HG02623 (cell line): ENCODE measurements around the gene PLA2G4E.

Experiments
- ATAC-seq: cut with Tn5 transposase; IDR thresholded peaks from one replicate; pipeline ENCODE4 v1.9.1; 2021; ENCODE audit warnings: moderate library complexity; ENCODE audit not compliant: unreplicated experiment

PLA2G4E gene

GRCh38 chr15:42056934-42057798 lies 36.3 kb upstream of the PLA2G4E start:
- ATAC-seq, result no peak

- ATAC-seq, result no peak
These were observed 33.1 kb upstream of the PLA2G4E start for GRCh38 chr15:42053914-42054313.

- no peak for ATAC-seq
These were observed 32.2 kb upstream of the PLA2G4E start for GRCh38 chr15:42053010-42053409.

DNA sequence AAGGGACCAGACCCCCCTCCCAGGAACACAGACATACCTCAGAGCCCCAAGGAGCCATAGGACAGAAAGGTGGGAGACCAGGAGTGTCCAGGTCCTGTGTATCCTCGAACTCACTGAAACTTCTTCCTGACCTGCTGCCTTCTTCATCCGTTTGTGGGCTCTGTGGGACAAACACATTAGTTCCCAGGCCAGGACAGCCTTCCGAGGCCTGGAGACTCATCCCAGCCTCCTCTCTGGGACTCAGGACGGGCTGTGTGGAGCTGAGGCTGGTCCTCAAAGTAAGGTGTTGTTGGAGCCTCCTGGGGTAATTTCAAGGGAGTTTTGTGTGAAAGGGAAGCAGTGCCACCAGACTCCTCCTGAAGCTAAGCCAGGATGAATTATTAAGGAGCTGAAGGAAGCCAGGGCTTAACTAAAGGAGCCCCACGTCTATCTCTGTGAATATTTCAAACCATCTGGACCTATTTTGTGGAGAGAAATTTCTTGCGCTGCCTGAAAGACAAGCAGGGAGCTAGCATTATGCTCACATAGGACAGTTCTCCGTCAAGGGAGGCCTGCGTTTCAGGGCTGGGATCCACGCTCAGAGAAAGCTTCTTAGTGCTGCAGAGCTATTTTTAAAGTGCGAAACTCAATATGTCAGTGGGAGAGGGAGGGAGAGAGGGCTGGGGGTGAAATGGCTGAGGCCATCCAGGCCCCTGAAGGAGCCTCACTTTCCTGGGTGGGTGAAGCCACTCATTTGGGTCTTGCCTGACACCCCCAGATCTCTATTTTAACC lies 29.8 kb upstream of the PLA2G4E start:
- no peak for ATAC-seq

GRCh38 chr15:42048821-42049200 lies 28.0 kb upstream of the PLA2G4E start:
- ATAC-seq, result no peak

GRCh38 chr15:42048080-42048820 lies 27.4 kb upstream of the PLA2G4E start:
- ATAC-seq, result no peak

DNA sequence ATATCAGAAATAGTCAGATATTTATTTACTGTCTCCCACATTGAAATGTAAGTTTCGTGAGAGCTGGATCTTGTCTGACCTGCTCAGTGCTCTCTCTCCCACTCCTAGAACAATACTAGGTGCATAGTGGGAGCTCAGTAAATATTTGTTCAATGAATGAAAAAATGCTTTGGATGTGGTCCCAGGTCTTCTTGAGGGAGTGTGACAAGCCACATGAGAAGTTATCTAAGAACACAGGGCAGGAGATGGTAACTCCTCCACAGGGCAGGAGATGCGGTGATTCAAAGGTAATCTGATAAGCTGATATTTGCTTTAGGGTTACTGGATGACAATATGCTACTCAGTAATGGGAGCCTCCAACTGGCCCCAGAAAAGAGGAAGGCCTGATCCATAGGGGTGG lies 25.8 kb upstream of the PLA2G4E start:
- ATAC-seq, result no peak

DNA sequence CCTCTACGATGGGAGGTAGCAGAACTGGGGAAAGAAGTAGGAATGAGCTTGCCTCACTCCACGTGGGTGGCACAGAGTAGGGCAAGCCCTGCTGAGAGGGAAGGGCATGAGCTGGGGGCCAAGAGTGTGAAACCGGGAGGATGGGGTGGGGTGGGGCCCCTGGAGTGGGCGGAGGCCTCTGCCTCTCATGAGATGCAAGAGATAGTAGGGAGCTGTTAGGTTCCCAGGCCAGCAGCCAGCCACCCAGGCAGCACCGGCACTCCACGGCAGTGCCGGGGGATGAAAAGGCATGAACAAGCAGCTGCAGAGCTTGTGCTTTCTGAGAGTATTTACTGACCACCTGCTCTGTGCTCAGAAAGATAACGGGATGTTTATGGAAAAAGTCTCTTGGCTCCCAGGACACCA lies 24.4 kb upstream of the PLA2G4E start:
- no peak for ATAC-seq

GRCh38 chr15:42042602-42043400 lies 22.0 kb upstream of the PLA2G4E start:
- ATAC-seq, result no peak

DNA sequence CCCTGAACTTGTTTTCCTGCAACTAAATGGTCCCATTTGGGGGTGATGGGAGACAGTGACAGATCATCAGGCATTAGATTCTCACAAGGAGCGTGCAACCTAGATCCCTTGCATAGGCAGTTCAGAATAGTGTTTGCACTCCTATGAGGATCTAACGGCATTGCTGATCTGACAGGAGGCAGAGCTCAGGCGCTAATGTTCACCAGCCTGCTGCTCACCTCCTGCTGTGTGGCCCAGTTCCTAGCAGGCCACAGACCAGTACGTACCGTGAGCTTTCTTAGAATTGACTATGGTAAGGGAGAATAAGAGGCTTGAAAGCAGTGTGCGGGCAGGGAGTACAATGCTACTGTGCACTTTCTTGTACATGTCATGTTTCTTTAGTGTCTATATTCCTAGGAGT lies 17.6 kb upstream of the PLA2G4E start:
- ATAC-seq, result no peak

DNA sequence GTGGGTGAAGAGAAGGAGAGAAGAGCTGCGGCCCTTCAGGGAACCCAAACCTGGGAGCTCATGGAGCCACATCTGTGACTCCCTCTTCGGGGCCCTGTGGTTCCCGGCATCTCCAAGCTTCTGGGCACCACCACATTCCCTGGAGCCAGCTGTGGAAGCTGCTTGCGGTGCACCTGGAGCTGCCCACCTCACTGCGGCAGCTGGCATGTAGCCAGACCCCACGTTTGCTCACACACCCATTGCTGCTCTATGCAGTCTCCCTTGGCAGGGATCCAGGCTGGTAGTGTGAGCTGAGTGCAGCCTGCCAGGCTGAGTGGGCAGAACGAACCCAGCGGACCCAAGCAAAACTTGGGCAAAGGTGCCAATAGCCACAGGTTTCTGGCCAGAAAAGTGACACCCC lies 16.8 kb upstream of the PLA2G4E start:
- ATAC-seq, result no peak

GRCh38 chr15:42036966-42037365 lies 16.1 kb upstream of the PLA2G4E start:
- ATAC-seq, result no peak

- ATAC-seq, result no peak
These were observed 15.5 kb upstream of the PLA2G4E start for GRCh38 chr15:42036112-42036905.

DNA sequence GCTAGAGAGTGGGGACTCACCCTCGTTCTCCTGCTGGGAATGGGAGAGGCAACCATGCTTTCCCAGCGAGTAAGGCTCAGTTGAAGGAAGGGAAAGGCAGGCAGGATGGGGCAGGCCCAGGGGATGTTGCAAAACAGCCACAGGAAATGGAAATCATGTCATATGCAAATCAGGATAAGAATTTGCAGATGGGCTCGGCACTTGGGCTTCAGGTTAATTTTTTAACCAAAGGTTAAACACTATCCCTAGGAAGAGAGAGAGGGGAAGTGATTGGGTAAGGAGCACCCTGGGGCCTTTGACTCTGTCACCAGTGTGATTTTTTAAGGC lies 14.6 kb upstream of the PLA2G4E start:
- no peak for ATAC-seq

DNA sequence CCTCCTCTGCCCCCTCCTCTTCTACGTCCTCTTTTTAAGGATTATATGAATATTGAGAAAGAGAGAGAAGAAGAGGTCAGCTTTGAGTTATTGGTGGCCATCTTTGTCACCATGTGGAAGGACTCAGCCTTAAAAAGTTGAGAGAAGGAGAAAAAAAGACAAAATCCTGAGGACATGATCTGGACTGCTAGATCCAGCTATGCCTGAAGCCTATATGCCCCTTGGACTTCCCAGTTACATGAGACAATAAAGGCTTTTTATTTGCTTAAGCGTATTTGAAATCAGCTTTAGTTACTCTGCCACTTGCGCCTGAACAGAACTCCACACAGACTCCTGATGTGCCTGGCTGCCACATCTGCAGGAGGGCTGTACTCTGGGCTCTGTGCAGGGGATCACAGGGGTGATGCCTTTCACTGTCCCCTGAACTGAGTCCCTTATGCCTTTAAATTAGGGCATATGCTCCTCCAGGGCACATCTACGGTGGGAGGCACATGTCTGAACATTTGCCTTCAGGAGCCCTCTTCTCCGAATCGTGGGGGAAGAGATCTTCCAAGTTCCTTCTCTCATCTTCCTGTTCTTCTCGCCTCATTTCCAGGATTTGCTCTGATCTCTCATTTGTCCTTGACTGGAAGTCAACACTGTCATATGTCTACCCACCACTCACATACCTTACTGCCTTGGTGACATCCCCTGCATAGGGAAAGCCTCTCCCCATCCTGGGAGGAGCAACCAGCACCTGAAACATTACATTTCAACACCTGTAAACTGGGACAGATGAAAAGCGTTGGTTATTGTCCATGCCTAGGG lies 14.0 kb upstream of the PLA2G4E start:
- ATAC-seq, result no peak

DNA sequence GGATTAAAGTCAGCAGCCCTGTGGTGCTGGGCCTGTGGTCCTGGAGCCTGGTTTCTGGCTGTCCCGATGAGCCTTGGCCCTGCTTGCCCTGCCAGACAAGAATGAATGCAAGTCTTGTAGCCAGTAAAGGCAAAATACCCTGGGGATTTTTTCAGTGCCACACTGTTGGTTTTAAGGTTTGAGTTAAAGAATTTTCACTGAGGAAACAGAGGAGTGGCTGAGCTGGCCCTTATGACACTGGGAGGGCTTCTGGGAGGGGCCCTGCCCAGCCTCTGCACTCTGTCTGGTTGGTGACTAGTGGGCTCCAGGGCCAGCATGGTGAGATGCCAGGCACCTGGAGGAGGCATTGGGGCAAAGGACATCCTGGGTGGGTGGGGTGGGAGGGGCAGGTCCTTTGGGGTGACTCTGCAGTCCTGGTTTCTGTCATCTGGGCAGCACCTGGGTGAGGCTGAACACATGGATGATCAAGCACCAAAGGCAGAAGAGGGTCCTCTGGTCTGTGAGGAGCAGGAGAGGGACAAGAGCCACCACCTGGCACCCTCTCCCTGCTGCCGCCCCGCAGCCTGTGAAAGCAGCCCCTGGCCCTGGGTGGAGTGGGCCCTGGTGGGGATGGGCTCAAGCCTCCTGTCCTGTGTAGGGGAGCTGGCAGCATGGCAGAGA lies 12.5 kb upstream of the PLA2G4E start:
- ATAC-seq, result no peak

- no peak for ATAC-seq
These were observed 11.8 kb upstream of the PLA2G4E start for GRCh38 chr15:42032376-42033213.
